Neutrophil (primary cell): Measurements from ENCODE around the gene MAMLD1.

Experiments
- H3K27ac ChIP-seq: fragments of 200-600 bp; sonication (generic); 2 replicates; pipeline ENCODE4 v1.5.1; 2016; ENCODE audit warnings: mild to moderate bottlenecking, moderate library complexity
- H3K27me3 ChIP-seq: fragments of 200-600 bp; sonication (generic); 2 replicates; pipeline ENCODE4 v1.6.0; 2016; ENCODE audit warnings: mild to moderate bottlenecking
- H3K36me3 ChIP-seq: fragments of 200-600 bp; sonication (generic); 2 replicates; pipeline ENCODE4 v1.5.1; 2017
- H3K4me1 ChIP-seq, 2 experiments: fragments of 200-600 bp in 1 of 2; sonication (generic) in 1 of 2; 1 replicate in 1 of 2; 2 replicates in 1 of 2; pipeline versions ENCODE4 v1.5.1 to v1.6.1; 2013 to 2016; ENCODE audit warnings: low read depth in 1 of 2, low read length in 1 of 2, mild to moderate bottlenecking in 1 of 2, moderate library complexity in 1 of 2; ENCODE audit not compliant: control insufficient read depth in 1 of 2, insufficient read depth in 1 of 2
- H3K4me3 ChIP-seq, 2 experiments: fragments of 200-600 bp in 1 of 2; sonication (generic) in 1 of 2; 1 replicate in 1 of 2; 2 replicates in 1 of 2; pipeline ENCODE4 v1.5.1; 2013 to 2016; ENCODE audit warnings: low read depth in 1 of 2, low read length in 1 of 2, mild to moderate bottlenecking in 1 of 2, moderate library complexity in 1 of 2
- H3K9me3 ChIP-seq: fragments of 200-600 bp; sonication (generic); 2 replicates; pipeline ENCODE4 v1.5.1; 2016
- CTCF ChIP-seq: fragments of 200-600 bp; sonication (generic); IDR thresholded peaks from 2 replicates; pipeline ENCODE4 v1.5.1; 2016; ENCODE audit warnings: antibody characterized with exemption

The MAMLD1 gene

GRCh38 chrX:150408007-150408406 is 44.9 kb downstream of the MAMLD1 start:
- Histone ChIP-seq H3K4me1 (no peaks in the 10 kb centered on the region), H3K4me3 (no peak overlapping the region), H3K27me3 (no peaks in the 10 kb centered on the region), H3K9me3 (no peaks in the 10 kb centered on the region), H3K36me3 (no peaks in the 10 kb centered on the region), H3K27ac (no peak overlapping the region)
- TF ChIP-seq CTCF, result no peak

GRCh38 chrX:150408561-150408960 is 45.4 kb downstream of the MAMLD1 start:
- H3K9me3 ChIP-seq, result no peaks in the 10 kb centered on the region
- TF ChIP-seq CTCF, result no peak
- H3K36me3 ChIP-seq, result no peaks in the 10 kb centered on the region
- no peaks in the 10 kb centered on the region for H3K4me1 ChIP-seq
- H3K27me3 ChIP-seq, result no peaks in the 10 kb centered on the region
- no peak overlapping the region for H3K27ac ChIP-seq
- no peak overlapping the region for H3K4me3 ChIP-seq

DNA sequence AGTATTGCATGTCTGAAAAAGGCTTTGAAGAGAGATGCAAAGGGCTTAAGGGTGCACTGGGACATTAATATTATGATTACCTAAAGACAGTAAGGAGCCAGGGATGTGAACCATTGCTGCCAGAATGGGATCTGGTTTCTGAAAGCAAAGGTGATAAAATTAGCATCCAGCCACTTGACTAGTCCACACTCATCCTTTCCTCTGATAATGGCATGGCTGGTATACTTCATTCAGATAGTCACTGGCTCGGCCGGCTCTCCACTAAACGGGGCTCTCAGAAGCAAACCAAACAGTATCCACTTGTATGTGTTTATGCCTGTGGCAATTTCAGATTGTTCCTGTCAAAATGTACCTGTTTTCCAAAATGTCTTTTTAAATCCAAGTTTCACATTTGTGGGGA is 46.4 kb downstream of the MAMLD1 start:
- no peaks in the 10 kb centered on the region for H3K36me3 ChIP-seq
- TF ChIP-seq CTCF, result no peak
- H3K4me1 ChIP-seq, result no peaks in the 10 kb centered on the region
- no peak overlapping the region for H3K27ac ChIP-seq
- H3K9me3 ChIP-seq, result no peaks in the 10 kb centered on the region
- H3K27me3 ChIP-seq, result no peaks in the 10 kb centered on the region
- no peak overlapping the region for H3K4me3 ChIP-seq

GRCh38 chrX:150409964-150410363 is 46.8 kb downstream of the MAMLD1 start:
- Histone ChIP-seq H3K4me1 (no peaks in the 10 kb centered on the region), H3K36me3 (no peaks in the 10 kb centered on the region), H3K27me3 (no peaks in the 10 kb centered on the region), H3K9me3 (no peaks in the 10 kb centered on the region), H3K27ac (no peak overlapping the region), H3K4me3 (no peak overlapping the region)
- TF ChIP-seq CTCF, result no peak

DNA sequence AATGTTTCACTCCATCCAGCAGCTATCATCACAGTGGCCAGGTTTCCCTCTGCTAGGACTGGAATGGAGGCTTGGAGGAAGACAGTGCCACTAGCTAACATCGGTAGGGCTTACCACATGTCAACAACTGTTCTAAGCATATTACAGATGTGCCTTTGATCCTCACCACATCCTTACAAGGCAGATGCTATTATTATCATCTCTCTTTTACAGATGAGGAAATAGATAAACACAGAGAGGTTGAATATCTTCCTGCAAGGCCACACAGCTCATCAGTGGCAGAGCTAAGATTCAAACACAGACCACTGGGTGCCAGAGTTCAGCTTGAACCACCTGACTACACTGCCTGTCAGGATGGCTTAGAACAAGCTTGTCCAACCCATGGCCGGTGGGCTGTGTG is 47.4 kb downstream of the MAMLD1 start:
- H3K36me3 ChIP-seq, result no peaks in the 10 kb centered on the region
- no peaks in the 10 kb centered on the region for H3K27me3 ChIP-seq
- H3K4me3 ChIP-seq, result no peak overlapping the region
- TF ChIP-seq CTCF, result no peak
- no peaks in the 10 kb centered on the region for H3K9me3 ChIP-seq
- no peak overlapping the region for H3K27ac ChIP-seq
- H3K4me1 ChIP-seq, result no peaks in the 10 kb centered on the region

DNA sequence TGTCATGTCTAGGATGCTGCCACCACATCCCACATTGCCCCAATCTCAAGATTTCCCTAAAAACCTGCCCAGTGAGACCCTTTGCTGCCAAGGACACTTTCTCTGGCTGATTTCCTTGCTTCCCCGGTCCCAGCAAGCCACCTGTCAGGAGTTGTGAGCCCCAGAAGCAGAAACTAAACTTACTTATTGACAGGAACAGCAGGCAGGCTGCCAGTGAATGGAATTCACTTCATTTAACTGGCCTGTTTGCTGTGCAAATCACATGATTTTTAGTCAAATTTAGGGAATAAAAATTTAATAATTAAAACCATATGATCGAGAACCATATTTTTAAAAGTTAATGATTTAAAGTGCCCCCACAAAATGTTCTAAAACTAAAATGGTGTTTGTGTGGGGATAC is 48.5 kb downstream of the MAMLD1 start:
- no peaks in the 10 kb centered on the region for H3K27me3 ChIP-seq
- H3K36me3 ChIP-seq, result no peaks in the 10 kb centered on the region
- H3K4me3 ChIP-seq, result no peak overlapping the region
- TF ChIP-seq CTCF, result no peak
- no peak overlapping the region for H3K27ac ChIP-seq
- no peaks in the 10 kb centered on the region for H3K4me1 ChIP-seq
- H3K9me3 ChIP-seq, result no peaks in the 10 kb centered on the region
